ENCODE data around the gene FOXRED2.
"Not testable (repeated sequence)": the region's sequence is repeated elsewhere in the genome, so short reads cannot be mapped to it uniquely, and the experiment has no call there.

The FOXRED2 gene

DNA sequence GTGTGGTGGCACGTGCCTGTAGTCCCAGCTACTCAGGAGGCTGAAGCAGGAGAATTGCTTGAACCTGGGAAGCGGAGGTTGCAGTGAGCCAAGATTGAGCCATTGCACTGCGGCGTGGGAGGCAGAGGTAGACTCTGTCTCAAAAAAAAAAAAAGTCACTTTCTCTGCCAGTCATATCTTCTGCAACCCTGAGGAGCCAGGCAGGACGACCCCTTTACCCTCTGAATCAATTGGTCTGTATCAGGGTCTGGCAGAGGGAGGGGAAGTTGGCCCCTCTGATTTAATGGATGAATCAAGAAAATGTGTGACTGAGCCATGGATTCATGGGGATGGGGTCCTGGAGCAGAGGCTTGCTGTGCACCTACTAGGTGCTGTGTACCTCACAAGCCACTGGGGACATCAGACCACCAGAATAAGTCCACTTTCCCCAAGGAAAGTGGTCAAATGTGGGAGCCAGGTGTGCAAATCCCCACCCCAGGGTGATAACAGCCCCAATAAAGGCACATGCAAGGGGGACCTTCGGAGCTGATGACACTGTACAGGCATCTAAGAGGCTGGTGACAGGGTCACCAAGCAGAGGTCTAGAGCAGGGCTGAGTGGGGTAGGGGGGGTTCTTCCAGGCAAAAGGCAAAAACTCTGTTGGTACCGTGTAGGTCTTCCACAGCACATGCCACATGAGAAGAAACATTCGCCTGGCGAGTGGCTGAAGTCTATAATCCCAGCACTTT lies 54.4 kb downstream of the FOXRED2 start:
- DNase-seq (ENCODE audit: low read depth in 2 of 2) = no peak

DNA sequence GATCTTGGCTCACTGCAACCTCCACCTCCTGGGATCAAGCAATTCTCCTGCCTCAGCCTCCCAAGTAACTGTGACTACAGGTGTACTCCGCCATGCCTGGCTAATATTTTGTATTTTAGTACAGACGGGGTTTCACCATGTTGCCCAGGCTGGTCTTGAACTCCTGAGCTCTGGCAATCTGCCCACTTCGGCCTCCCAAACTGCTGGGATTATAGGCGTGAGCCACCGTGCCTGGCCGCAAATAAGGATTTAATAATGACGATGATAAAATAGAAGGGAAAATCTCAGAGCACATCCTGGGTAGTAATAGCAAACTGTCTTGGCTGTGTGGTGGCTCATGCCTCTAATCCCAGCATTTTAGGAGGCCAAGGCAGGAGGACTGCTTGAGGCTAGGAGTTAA lies 55.9 kb downstream of the FOXRED2 start:
- not testable (repeated sequence) for DNase-seq (ENCODE audit: low read depth in 2 of 2)

DNA sequence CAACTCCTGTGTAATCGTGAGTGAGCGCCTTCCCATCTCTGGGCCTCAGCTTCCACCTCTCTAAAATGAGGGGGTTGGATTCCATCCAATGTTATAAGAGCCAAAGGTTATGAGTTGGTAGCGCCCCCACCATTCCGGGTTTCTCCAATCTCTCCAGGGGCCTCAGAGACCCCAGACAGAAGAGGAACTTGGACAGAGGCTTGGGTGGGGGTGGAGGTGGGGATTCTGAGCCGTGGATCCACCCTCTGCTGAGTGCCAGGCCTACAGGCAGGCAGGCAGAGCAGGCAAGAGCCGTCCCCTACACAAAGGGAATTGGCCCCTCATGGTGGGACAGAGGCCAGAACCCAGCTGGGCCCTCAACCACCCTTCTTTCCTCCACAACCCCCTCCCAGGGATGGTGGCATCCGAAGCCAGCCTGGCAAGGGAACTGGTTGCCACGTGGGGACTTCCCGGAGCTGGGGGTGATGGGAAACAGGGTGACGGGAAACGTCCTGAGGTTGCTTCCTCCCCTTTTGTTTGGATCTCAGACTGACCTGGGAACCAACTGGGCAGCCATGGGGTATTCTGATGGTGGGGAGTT lies 57.2 kb downstream of the FOXRED2 start:
- no peak for DNase-seq (ENCODE audit: low read depth in 2 of 2)

DNA sequence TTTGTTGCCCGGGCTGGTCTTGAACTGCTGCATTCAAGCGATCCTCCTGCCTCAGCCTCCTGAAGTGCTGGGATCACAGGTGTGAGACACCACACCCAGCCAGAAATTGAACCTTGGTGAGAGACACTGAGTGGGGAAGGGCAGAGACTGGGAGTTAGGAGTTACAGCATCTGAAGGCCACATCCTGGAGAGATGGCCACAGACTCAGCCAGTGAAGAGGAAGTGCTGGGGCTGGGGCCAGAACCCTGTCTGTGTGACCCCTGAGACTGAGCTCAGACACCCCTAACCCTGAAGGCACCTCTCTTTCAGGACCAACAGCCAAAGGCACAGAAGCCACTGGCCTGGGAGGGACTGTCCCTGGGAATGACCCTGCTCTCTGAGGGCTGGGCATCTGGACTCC lies 59.2 kb downstream of the FOXRED2 start:
- DNase-seq (ENCODE audit: low read depth in 2 of 2) = no peak

DNA sequence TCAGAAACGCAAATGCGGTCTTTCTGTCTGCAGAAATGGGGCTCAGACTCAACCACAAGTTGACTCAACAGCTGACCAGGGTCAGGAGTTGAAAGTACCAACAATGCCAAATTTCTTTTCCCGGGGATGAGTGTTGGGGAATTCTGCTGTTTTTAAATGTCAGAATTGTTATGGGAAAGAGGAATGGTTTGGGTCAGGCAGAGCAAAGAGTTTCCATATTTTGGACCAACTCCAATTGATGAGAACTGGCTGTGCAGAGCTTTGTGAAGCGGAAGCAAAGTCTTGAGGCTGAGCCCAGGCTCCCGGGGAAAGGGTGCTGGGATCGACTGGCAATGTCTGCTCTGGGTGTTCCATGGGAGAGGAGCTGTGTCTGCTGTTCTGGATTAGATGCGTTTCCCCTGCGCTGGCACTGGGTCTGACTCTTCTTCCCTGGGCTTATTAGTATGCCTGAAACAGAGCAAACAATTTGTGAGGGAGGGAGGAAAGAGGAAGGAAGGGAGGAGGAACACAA lies 61.6 kb downstream of the FOXRED2 start:
- DNase-seq (ENCODE audit: low read depth in 2 of 2) = no peak

DNA sequence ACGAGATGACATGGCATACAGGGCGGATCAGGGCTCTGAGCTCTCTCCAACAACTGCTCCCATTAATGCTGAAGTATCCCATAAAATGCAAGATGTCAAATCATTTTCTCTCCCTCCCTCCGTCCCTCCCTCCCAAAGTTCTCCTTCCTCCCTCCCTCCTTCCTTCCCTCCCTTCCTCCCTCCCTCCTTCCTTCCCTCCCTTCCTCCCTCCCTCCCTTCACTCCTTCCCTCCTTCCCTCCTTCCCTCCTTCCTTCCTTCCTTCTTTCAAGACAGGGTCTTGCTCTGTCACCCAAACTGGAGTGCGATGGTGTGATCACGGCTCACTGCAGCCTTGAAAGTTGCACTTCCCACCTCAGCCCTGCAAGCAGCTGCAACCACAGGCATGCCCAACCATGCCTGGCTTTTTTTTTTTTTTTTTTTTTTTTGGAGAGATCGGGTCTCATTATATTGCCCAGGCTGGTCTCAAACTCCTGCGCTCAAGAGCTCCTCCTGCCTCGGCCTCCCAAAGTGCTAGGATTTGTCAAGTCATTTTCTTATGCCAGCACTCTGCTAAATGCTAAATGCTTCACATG lies 63.6 kb downstream of the FOXRED2 start:
- no peak for DNase-seq (ENCODE audit: low read depth in 2 of 2)

DNA sequence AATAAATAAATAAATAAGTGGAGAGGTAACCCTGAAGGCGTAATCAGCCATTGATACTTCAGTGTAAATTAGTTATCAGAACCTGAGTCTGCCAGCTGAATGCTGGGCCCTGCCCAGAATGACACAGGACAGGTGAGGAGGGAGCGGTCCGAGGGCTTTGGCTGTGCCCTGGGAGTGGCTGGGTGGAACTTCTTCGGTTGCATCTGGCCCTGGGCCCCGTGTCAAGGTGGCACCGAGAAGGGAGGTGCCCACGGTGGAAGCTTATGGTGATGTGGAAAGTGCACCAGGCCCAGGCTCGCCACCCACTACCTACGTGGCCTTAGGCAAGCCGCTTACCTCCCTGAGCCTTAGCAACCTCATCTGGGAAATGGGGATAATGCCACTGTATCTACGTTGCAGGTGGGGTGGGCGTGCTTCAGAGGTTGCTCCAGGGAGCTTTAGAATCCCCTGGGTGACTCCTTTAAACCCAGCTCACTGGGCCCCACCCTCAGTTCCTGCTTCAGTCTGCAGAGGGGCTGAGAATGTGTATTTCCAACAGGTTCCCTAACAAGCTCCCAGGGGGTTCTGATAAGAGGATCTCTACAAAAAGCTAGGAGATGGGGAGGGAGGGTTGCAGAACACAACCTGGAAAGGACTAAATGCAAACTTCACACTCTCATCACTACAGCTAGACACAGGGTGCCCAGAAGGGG lies 64.2 kb downstream of the FOXRED2 start:
- no peak for DNase-seq (ENCODE audit: low read depth in 2 of 2)

- DNase-seq (ENCODE audit: low read depth in 2 of 2) = no peak
These were observed 66.3 kb downstream of the FOXRED2 start for GRCh38 chr22:36440429-36441002.

- DNase-seq (ENCODE audit: low read depth in 2 of 2) = no peak
These were observed 67.2 kb downstream of the FOXRED2 start for GRCh38 chr22:36439481-36440271.
